GM04503 (cell line): Measurements from ENCODE around the gene MPHOSPH6.
"Not testable (repeated sequence)": the region's sequence is repeated elsewhere in the genome, so short reads cannot be mapped to it uniquely, and the experiment has no call there.

ENCODE experiments used
- DNase-seq: peaks from one replicate; pipeline ENCODE4 v3.0.0-alpha.2; 2012; ENCODE audit warnings: low read depth

Gene MPHOSPH6

GRCh38 chr16:82118749-82119148, 51.3 kb downstream of the MPHOSPH6 start:
- DNase-seq = no peak

GRCh38 chr16:82116535-82116934, 53.5 kb downstream of the MPHOSPH6 start:
- DNase-seq = no peak

- DNase-seq = no peak
Measured at GRCh38 chr16:82113741-82114140, 56.3 kb downstream of the MPHOSPH6 start.

GRCh38 chr16:82111944-82112343, 58.1 kb downstream of the MPHOSPH6 start:
- no peak for DNase-seq

- DNase-seq = not testable (repeated sequence)
Measured at GRCh38 chr16:82109266-82109665, 60.8 kb downstream of the MPHOSPH6 start.

- DNase-seq = no peak
Measured at GRCh38 chr16:82108774-82109173, 61.2 kb downstream of the MPHOSPH6 start.

- no peak for DNase-seq
Measured at GRCh38 chr16:82108100-82108499, 61.9 kb downstream of the MPHOSPH6 start.

GRCh38 chr16:82105107-82105506, 64.9 kb downstream of the MPHOSPH6 start:
- no peak for DNase-seq
